ENCODE measurements around the gene LSM14B.

- TF ChIP-seq REST (IDR thresholded peaks at IDR 0.05; ENCODE audit: insufficient replicate concordance, low read depth) (no peak), POLR2AphosphoS5 (IDR thresholded peaks at IDR 0.05; ENCODE audit: low read depth) (no peak), CTCF (IDR thresholded peaks at IDR 0.05; ENCODE audit: insufficient read depth, low read length) (no peak), SPI1 (IDR thresholded peaks at IDR 0.05; ENCODE audit: borderline replicate concordance, low read depth) (no peak)
These were observed 38.0 kb downstream of the LSM14B start for GRCh38 chr20:62160253-62160652.
